Tibial artery (tissue), 4 donors: ENCODE results near the gene BRICD5.

ENCODE experiments used
- DNase-seq, 2 donors: peaks; one replicate each; pipeline ENCODE4 v3.0.0-alpha.2; 2019
- H3K27ac ChIP-seq, 2 donors: fragments of 200-600 bp; sonication (generic) in 1 of 2; 1 replicate in 1 of 2; 2 replicates in 1 of 2; pipeline ENCODE4 v1.5.1; 2018 to 2019; ENCODE audit warnings: mild to moderate bottlenecking in 1 of 2
- H3K27me3 ChIP-seq, 2 donors: fragments of 200-600 bp; sonication (generic) in 1 of 2; one replicate each; pipeline versions ENCODE4 v1.5.1 to v1.6.0; 2016 to 2019
- H3K36me3 ChIP-seq, 3 donors: fragments of 200-600 bp; sonication (generic) in 2 of 3; one replicate each; pipeline ENCODE4 v1.5.1; 2016 to 2019; ENCODE audit warnings: mild to moderate bottlenecking in 2 of 3
- H3K4me1 ChIP-seq, 4 donors: fragments of 200-600 bp; sonication (generic) in 2 of 4; 1 replicate in 3 of 4; 2 replicates in 1 of 4; pipeline ENCODE4 v1.5.1; 2016 to 2019
- H3K4me3 ChIP-seq, 2 donors: fragments of 200-600 bp; sonication (generic) in 1 of 2; 1 replicate in 1 of 2; 2 replicates in 1 of 2; pipeline ENCODE4 v1.5.1; 2018 to 2019; ENCODE audit warnings: mild to moderate bottlenecking in 2 of 2
- H3K9me3 ChIP-seq, 3 donors: fragments of 200-600 bp; sonication (generic) in 1 of 3; one replicate each; pipeline ENCODE4 v1.5.1; 2016 to 2019
- intact Hi-C: fragments of 100-400 bp; cut with DNase I; formaldehyde crosslinking; loops from one replicate; pipeline ENCODE4 v1.15.0; 2023; ENCODE audit warnings: low total_unique reads
- TF ChIP-seq, protein P1 (sequence below), 2 experiments: fragments of 200-600 bp in 1 of 2; fragments of 450-650 bp in 1 of 2; IDR thresholded peaks; one replicate each; pipeline ENCODE4 v1.5.1; 2017 to 2019; ENCODE audit warnings: antibody characterized with exemption in 2 of 2, mild to moderate bottlenecking in 1 of 2, moderate library complexity in 1 of 2

The BRICD5 gene

DNA sequence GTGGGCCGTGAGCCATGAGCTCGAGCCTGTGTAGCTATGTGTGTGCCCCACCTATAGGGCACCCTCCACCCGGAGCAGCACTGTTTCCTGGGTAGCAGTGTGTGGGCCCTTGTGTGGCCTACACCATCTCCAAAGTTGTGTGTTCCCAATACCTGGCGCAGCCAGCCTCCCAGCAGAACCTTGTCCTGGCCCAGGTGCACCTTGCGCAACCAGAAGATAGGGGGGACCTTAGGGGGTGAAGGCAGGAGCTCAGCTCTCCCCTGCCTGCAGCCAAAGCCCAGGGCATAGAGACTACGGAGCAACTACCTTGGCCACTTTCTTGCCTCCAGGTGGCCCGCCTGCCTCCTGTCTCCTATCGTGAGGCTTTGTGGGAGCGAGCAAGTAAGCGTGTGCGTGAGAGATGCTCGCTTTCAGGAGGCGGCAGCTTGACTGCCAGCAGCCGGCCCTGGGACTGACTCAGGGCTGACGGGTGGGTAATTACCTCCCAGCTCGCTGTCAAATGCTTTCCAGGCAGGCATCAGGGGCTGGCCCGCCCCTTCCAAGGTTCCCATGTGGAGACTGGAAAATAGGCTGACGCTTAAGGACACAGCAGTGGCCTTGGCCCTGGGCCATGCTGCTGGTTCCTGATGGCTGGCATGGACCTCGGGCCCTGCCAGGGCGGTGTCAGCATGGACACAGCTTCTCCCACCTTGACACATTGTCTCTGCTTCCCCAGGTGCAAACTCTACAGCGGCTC, 36.1 kb downstream of the BRICD5 start:
- Histone ChIP-seq H3K27ac (no peak overlapping the region), H3K9me3 (no peaks in the 10 kb centered on the region), H3K36me3 (peaks cover 52 to 85% (median 80%) of the 10 kb centered on the region in 3 donors), H3K4me1 (peaks cover 0 to 3% (median 0%) of the 10 kb centered on the region in 4 donors), H3K27me3 (peaks cover 0 to 12% of the 10 kb centered on the region in 2 donors), H3K4me3 (no peak overlapping the region)
- no peak for DNase-seq
- intact Hi-C loops, result no loop called here
- TF ChIP-seq, protein P1, sequence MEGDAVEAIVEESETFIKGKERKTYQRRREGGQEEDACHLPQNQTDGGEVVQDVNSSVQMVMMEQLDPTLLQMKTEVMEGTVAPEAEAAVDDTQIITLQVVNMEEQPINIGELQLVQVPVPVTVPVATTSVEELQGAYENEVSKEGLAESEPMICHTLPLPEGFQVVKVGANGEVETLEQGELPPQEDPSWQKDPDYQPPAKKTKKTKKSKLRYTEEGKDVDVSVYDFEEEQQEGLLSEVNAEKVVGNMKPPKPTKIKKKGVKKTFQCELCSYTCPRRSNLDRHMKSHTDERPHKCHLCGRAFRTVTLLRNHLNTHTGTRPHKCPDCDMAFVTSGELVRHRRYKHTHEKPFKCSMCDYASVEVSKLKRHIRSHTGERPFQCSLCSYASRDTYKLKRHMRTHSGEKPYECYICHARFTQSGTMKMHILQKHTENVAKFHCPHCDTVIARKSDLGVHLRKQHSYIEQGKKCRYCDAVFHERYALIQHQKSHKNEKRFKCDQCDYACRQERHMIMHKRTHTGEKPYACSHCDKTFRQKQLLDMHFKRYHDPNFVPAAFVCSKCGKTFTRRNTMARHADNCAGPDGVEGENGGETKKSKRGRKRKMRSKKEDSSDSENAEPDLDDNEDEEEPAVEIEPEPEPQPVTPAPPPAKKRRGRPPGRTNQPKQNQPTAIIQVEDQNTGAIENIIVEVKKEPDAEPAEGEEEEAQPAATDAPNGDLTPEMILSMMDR (IDR thresholded peaks at IDR 0.05), result no peak

DNA sequence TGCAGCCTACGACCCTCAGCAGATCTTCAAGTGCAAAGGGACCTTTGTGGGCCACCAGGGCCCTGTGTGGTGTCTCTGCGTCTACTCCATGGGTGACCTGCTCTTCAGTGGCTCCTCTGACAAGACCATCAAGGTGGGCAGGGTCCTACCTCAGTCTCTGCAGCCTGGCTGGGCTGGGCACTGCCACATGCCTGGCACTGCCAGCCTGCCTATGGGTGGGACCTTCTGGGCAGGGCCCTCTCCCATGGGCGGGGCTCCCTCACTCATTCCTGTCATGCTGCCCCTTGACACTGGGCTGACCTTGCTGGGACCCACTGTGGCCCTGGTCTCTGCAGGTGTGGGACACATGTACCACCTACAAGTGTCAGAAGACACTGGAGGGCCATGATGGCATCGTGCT, 36.7 kb downstream of the BRICD5 start:
- peaks cover 52 to 91% (median 85%) of the 10 kb centered on the region in 3 donors for H3K36me3 ChIP-seq
- H3K4me3 ChIP-seq, result no peak overlapping the region
- no peak overlapping the region for H3K27ac ChIP-seq

DNA sequence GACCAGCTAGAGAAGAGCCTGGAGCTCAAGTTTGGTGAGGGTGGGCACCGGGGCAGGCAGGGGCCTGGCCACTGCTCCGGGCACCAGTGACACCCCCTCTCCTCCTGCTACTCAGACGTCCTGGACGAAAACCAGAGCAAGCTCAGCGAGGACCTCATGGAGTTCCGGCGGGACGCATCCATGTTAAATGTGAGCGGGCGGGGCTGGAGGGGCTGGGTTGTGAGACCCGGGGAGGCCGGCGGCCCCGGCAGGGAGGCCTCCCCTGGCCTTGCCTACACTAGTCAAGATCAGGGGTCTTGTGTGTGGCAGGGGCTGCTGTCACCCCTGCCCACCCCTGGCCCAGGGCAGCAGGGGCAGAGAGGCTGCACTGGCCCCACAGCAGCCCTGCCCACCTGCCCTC, 37.3 kb downstream of the BRICD5 start:
- Histone ChIP-seq H3K9me3 (no peaks in the 10 kb centered on the region), H3K4me1 (peaks cover 0 to under 1% (median 0%) of the 10 kb centered on the region in 4 donors), H3K27me3 (peaks cover 0 to 5% of the 10 kb centered on the region in 2 donors), H3K4me3 (no peak overlapping the region), H3K36me3 (peaks cover 56 to 95% (median 90%) of the 10 kb centered on the region in 3 donors), H3K27ac (no peak overlapping the region)
- intact Hi-C loops, result no loop called here
- TF ChIP-seq, protein P1 (IDR thresholded peaks at IDR 0.05), result no peak
- DNase-seq, result no peak

More for the DNA sequence above, 36.7 kb downstream of the BRICD5 start:
- Histone ChIP-seq H3K9me3 (no peaks in the 10 kb centered on the region), H3K4me1 (peaks cover 0 to 3% (median 0%) of the 10 kb centered on the region in 4 donors), H3K27me3 (peaks cover 0 to 8% of the 10 kb centered on the region in 2 donors)
- intact Hi-C loops, result no loop called here
- no peak for DNase-seq
- TF ChIP-seq, protein P1 (IDR thresholded peaks at IDR 0.05), result no peak

DNA sequence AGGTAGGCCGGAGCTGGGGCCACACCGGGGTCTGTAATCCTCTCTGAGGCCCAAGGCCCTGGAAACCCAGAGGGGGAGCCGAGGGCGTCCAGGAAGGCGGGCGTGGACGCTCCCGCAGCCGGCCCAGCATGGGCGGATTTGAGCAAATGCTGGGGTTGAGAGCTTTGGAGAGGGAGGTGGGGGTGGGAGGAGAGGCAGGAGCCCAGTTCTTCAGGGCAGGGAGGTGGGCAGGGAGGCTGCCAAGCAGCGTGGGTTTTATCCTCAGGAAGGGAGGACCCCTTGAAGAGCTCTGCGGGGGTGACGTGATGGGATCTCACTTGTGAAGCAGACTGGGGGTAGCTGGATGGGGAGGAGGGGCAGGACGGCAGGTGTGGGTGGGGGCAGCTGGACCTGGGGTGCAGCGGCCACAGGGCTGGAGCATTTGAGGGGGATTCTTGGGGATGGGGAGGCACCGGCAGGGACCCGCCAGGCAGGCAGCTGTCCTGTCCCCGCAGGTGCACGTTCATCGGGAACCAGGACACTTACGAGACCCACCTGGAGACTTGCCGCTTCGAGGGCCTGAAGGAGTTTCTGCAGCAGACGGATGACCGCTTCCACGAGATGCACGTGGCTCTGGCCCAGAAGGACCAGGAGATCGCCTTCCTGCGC, 37.9 kb downstream of the BRICD5 start:
- no peaks in the 10 kb centered on the region for H3K27me3 ChIP-seq
- no peak for DNase-seq
- no peaks in the 10 kb centered on the region for H3K4me1 ChIP-seq
- intact Hi-C loops, result no loop called here
- H3K4me3 ChIP-seq, result no peak overlapping the region
- no peaks in the 10 kb centered on the region for H3K9me3 ChIP-seq
- H3K27ac ChIP-seq, result no peak overlapping the region
- peaks cover 60 to 98% (median 91%) of the 10 kb centered on the region in 3 donors for H3K36me3 ChIP-seq
- TF ChIP-seq, protein P1 (IDR thresholded peaks at IDR 0.05), result no peak

DNA sequence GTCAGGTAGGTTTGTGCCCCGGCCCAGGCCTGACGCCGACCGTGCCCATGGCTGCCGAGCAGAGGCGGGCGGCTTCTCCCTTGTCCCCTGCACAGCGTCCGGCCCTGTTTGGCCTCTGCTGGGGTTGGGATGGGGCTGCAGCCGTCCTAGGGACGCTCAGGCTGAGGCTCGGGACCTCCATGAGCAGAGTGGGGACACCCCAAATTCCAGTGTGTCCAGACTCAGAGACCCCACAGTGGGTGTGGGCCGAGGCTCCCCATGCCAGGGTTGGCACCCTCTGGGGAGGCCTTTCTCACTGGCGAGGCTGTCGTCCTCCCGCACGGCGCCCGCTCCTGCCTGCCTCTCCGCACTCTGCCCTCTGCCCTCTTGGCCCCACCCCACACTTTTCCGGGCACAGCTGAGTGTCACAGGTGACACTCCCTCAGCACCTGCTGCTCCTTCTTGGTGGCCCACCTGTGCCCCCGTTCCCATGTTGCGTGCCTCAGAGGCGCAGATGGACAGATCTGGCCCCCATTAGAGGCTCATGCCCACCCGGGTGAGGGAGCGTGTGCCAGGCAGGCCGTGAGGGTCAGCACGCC, 39.0 kb downstream of the BRICD5 start:
- Histone ChIP-seq H3K27ac (no peak overlapping the region), H3K36me3 (peaks cover 56 to 98% (median 91%) of the 10 kb centered on the region in 3 donors), H3K4me1 (no peaks in the 10 kb centered on the region), H3K9me3 (no peaks in the 10 kb centered on the region), H3K4me3 (no peak overlapping the region), H3K27me3 (no peaks in the 10 kb centered on the region)
- TF ChIP-seq, protein P1 (IDR thresholded peaks at IDR 0.05), result no peak
- DNase-seq, result no peak
- intact Hi-C loops, result no loop called here
